Breast epithelium (tissue), 3 donors: ENCODE data around the gene INSL3.

Source experiments
- CTCF ChIP-seq, 3 donors: fragments of 450-650 bp; IDR thresholded peaks; one replicate each; pipeline ENCODE4 v1.5.1; 2016 to 2017; ENCODE audit warnings: antibody characterized with exemption in 3 of 3, mild to moderate bottlenecking in 3 of 3, moderate library complexity in 3 of 3
- POLR2A ChIP-seq: fragments of 450-650 bp; IDR thresholded peaks from one replicate; pipeline ENCODE4 v1.6.1; 2016; ENCODE audit warnings: antibody characterized with exemption, mild to moderate bottlenecking, moderate library complexity
- POLR2AphosphoS5 ChIP-seq, 3 donors: sonication (generic); formaldehyde crosslinking; IDR thresholded peaks; one replicate each; pipeline ENCODE4 v1.6.1; 2017; ENCODE audit warnings: antibody characterized with exemption in 3 of 3

- TF ChIP-seq CTCF (IDR thresholded peaks at IDR 0.05) (no peak), POLR2AphosphoS5 (IDR thresholded peaks at IDR 0.05) (no peak), POLR2A (no peak)
Measured at GRCh38 chr19:17796838-17797423, 24.4 kb downstream of the INSL3 start.
